Keratinocyte (primary cell): ENCODE measurements around the gene TMEM30A. TPM values are rescaled to one million over a fixed set of nuclear protein-coding genes. Genes with fewer than 3 reads are reported as not detected.

Experiments
- DNase-seq: peaks from one replicate; pipeline ENCODE4 v3.0.0-alpha.2; 2011; ENCODE audit warnings: low read depth, missing footprints, low spot score
- FAIRE-seq: peaks from 2 replicates; lab custom pipeline; 2011; peaks lifted over from hg19 to GRCh38; lab: Jason Lieb, UNC
- H2AFZ ChIP-seq: 2 replicates; pipeline ENCODE4 v1.6.0; 2012; ENCODE audit warnings: low read length, control low read depth, inconsistent platforms; ENCODE audit not compliant: control insufficient read depth
- H3K27ac ChIP-seq: 2 replicates; pipeline ENCODE4 v1.5.1; 2011; ENCODE audit warnings: low read length; ENCODE audit not compliant: control insufficient read depth, insufficient read depth
- H3K27me3 ChIP-seq: 3 replicates; pipeline ENCODE4 v1.6.0; 2011; ENCODE audit warnings: low read length; ENCODE audit not compliant: control insufficient read depth, insufficient read depth; ENCODE audit errors: extremely low read depth
- H3K36me3 ChIP-seq, 2 experiments: 2 replicates in 1 of 2; 3 replicates in 1 of 2; pipeline ENCODE4 v1.5.1; 2011; ENCODE audit warnings: low read length in 2 of 2, mild to moderate bottlenecking in 1 of 2; ENCODE audit not compliant: control insufficient read depth in 2 of 2, insufficient read depth in 2 of 2; ENCODE audit errors: extremely low read depth in 1 of 2
- H3K4me1 ChIP-seq: 3 replicates; pipeline ENCODE4 v1.5.1; 2011; ENCODE audit warnings: low read length; ENCODE audit not compliant: control insufficient read depth, insufficient read depth; ENCODE audit errors: extremely low read depth
- H3K4me2 ChIP-seq: 3 replicates; pipeline ENCODE4 v1.6.0; 2011; ENCODE audit warnings: low read depth, low read length; ENCODE audit not compliant: control insufficient read depth, insufficient read depth; ENCODE audit errors: extremely low read depth
- H3K4me3 ChIP-seq, 3 experiments: fragments of 200-600 bp in 1 of 3; sonication (generic) in 1 of 3; 2 replicates in 2 of 3; 3 replicates in 1 of 3; pipeline ENCODE4 v1.5.1; 2011 to 2016; ENCODE audit warnings: low read length in 3 of 3, mild to moderate bottlenecking in 3 of 3, control low read depth in 2 of 3, inconsistent platforms in 1 of 3, low read depth in 1 of 3, mixed read lengths in 1 of 3, mixed run types in 1 of 3, moderate library complexity in 1 of 3; ENCODE audit not compliant: control insufficient read depth in 2 of 3, insufficient read depth in 2 of 3; ENCODE audit errors: extremely low read depth in 1 of 3
- H3K79me2 ChIP-seq: 2 replicates; pipeline ENCODE4 v1.6.0; 2012; ENCODE audit warnings: low read length; ENCODE audit not compliant: control insufficient read depth, insufficient read depth
- H3K9ac ChIP-seq: 3 replicates; pipeline ENCODE4 v1.6.0; 2011; ENCODE audit warnings: low read length; ENCODE audit not compliant: control insufficient read depth, insufficient read depth; ENCODE audit errors: extremely low read depth
- H3K9me1 ChIP-seq: 3 replicates; pipeline ENCODE4 v1.6.0; 2011; ENCODE audit warnings: low read length; ENCODE audit not compliant: control insufficient read depth, insufficient read depth; ENCODE audit errors: extremely low read depth
- H3K9me3 ChIP-seq: 2 replicates; pipeline ENCODE4 v1.5.1; 2012; ENCODE audit warnings: low read depth, low read length; ENCODE audit not compliant: control insufficient read depth
- H4K20me1 ChIP-seq: 3 replicates; pipeline ENCODE4 v1.6.0; 2011; ENCODE audit warnings: low read length; ENCODE audit not compliant: control insufficient read depth, insufficient read depth; ENCODE audit errors: extremely low read depth
- EZH2 ChIP-seq: IDR thresholded peaks from one replicate; pipeline ENCODE4 v1.6.1; 2012; ENCODE audit warnings: inconsistent platforms, mild to moderate bottlenecking, low read length, moderate library complexity
- dilution Hi-C: fragments of 300-500 bp; cut with MboI; formaldehyde crosslinking; loops from one replicate; pipeline ENCODE4 v1.7.0; 2020; ENCODE audit warnings: low sequenced_read_pairs; ENCODE audit not compliant: extremely low pct_ligation_motif_present
- polyA plus RNA-seq, 5 experiments: library from polyadenylated mRNA; depleted of rRNA in 3 of 5; stranded (reverse) in 3 of 5; stranded (forward) in 1 of 5; unstranded in 1 of 5; fragments of >200 nt; gene quantifications; 1 replicate in 1 of 5; 2 replicates in 3 of 5; 3 replicates in 1 of 5; pipeline versions ENCODE4 v1.2.1 to v1.2.3, GENCODE V29; 2011 to 2012; ENCODE audit warnings: missing spikeins in 2 of 5, low read depth in 1 of 5, low replicate concordance in 1 of 5
- TF ChIP-seq, protein P1 (sequence below), 3 experiments: IDR thresholded peaks in 1 of 3; conservative IDR thresholded peaks in 1 of 3; optimal IDR thresholded peaks in 1 of 3; 2 replicates in 2 of 3; 3 replicates in 1 of 3; pipeline versions ENCODE3 to v1.5.1; 2011; ENCODE audit warnings: low read length in 3 of 3, mild to moderate bottlenecking in 3 of 3, moderate library complexity in 2 of 3, control low read depth in 1 of 3, inconsistent platforms in 1 of 3; ENCODE audit not compliant: insufficient read depth in 2 of 3; ENCODE audit errors: extremely low read depth in 1 of 3

TMEM30A gene
- polyA plus RNA-seq, 1 donor (not counting 4 experiments of a cell fraction or from before 2014, with no cell fraction given) = 50.2 TPM

DNA sequence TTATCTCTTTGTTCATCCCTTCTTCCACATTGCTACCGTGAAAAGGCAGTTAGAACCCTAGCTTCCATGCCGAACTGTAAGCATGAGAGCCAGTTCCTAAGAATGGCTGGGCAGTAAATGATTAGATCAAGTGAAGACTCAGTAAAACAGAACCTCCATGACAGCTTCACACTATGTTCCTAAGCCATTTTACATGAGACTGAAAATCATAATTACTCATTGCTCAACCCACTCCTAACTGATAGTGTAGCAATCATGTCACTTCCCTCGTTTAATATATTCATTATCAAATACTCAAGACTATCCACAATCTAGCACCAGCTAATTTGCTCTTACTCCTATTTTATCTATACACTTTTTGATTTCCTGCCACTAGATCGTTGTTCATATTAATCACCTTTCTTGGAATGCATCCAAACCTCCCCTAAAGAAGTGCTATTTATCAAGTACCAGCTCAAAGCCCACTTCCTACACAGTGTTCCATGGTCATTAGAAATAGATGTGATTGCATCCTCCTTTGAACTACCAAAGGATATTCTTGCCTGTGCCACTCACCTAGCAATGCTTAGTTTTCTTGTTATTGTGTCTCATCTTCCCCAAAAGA is 6.0 kb downstream of the TMEM30A start:
- Histone ChIP-seq H3K9me3 (no peaks in the 10 kb centered on the region), H4K20me1 (no peaks in the 10 kb centered on the region), H3K79me2 (peaks cover 88% of the 10 kb centered on the region), H3K4me3 (no peak overlapping the region), H3K27ac (peak overlapping the region; percentile 19), H3K9ac (no peak overlapping the region), H3K4me2 (peak overlapping the region; percentile 22), H2AFZ (no peak overlapping the region), H3K36me3 (no peaks in the 10 kb centered on the region), H3K4me1 (peaks cover 39% of the 10 kb centered on the region), H3K27me3 (no peaks in the 10 kb centered on the region), H3K9me1 (no peaks in the 10 kb centered on the region)
- FAIRE-seq = no peak
- no peak for TF ChIP-seq EZH2
- TF ChIP-seq, protein P1, sequence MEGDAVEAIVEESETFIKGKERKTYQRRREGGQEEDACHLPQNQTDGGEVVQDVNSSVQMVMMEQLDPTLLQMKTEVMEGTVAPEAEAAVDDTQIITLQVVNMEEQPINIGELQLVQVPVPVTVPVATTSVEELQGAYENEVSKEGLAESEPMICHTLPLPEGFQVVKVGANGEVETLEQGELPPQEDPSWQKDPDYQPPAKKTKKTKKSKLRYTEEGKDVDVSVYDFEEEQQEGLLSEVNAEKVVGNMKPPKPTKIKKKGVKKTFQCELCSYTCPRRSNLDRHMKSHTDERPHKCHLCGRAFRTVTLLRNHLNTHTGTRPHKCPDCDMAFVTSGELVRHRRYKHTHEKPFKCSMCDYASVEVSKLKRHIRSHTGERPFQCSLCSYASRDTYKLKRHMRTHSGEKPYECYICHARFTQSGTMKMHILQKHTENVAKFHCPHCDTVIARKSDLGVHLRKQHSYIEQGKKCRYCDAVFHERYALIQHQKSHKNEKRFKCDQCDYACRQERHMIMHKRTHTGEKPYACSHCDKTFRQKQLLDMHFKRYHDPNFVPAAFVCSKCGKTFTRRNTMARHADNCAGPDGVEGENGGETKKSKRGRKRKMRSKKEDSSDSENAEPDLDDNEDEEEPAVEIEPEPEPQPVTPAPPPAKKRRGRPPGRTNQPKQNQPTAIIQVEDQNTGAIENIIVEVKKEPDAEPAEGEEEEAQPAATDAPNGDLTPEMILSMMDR (optimal IDR thresholded peaks at IDR 0.05 in 1 of 3, IDR thresholded peaks at IDR 0.05 in 1 of 3, conservative IDR thresholded peaks at IDR 0.05 in 1 of 3; ENCODE audit: extremely low read depth in 1 of 3, insufficient read depth in 2 of 3, low read length in 3 of 3) = no peak
- DNase-seq = no peak
- dilution Hi-C loops = no loop called here

DNA sequence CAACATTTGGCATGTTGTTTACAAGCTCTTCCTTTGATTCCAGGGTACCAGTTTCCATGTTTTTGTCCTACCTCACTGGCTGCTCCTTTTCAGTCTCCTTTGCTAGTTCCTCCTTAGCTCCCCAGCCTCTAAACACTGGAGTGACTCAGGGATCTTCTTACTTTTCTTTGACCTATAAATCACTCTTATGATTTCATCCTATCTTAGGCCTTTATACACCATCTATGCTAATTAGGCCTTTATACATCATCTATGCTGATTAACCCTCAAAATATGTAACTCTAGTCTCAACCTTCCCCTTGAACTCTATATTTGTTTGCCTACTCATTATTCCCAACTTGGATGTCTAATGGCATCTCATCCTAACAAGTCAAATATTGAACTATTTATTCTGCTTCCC is 9.5 kb downstream of the TMEM30A start:
- Histone ChIP-seq H3K9me1 (no peaks in the 10 kb centered on the region), H3K27ac (peak overlapping the region; percentile 19), H3K4me1 (peaks cover 23% of the 10 kb centered on the region), H3K79me2 (peaks cover 83% of the 10 kb centered on the region), H3K27me3 (no peaks in the 10 kb centered on the region), H3K36me3 (peaks cover 3 to 11% of the 10 kb centered on the region in 2 experiments), H3K9ac (no peak overlapping the region), H4K20me1 (no peaks in the 10 kb centered on the region), H3K4me2 (peak overlapping the region; percentile 9), H3K9me3 (peaks cover 7% of the 10 kb centered on the region), H3K4me3 (no peak overlapping the region), H2AFZ (no peak overlapping the region)
- FAIRE-seq (peak; percentile 59), DNase-seq (no peak)
- TF ChIP-seq, protein P1 (optimal IDR thresholded peaks at IDR 0.05 in 1 of 3, IDR thresholded peaks at IDR 0.05 in 1 of 3, conservative IDR thresholded peaks at IDR 0.05 in 1 of 3; ENCODE audit: extremely low read depth in 1 of 3, insufficient read depth in 2 of 3, low read length in 3 of 3) = no peak
- no peak for TF ChIP-seq EZH2
- dilution Hi-C loops = no loop called here
